ENCODE data around the gene MRPL45.

GRCh38 chr17:38355251-38355650 is 58.3 kb downstream of the MRPL45 start:
- TF ChIP-seq CTCF (IDR thresholded peaks at IDR 0.05) (no peak), ATF2 (CRISPR knock-in tag; IDR thresholded peaks at IDR 0.05; ENCODE audit: borderline replicate concordance, low read depth) (no peak), ZNF512 (CRISPR knock-in tag; IDR thresholded peaks at IDR 0.05; ENCODE audit: borderline replicate concordance) (no peak), MYBL2 (CRISPR knock-in tag; IDR thresholded peaks at IDR 0.05) (no peak), ZNF425 (CRISPR knock-in tag; conservative IDR thresholded peaks at IDR 0.05) (no peak), MAX (CRISPR knock-in tag; IDR thresholded peaks at IDR 0.05) (no peak), ZNF232 (CRISPR knock-in tag; IDR thresholded peaks at IDR 0.05) (no peak), FOXP1 (CRISPR knock-in tag; IDR thresholded peaks at IDR 0.05; ENCODE audit: borderline replicate concordance) (no peak), ELF4 (CRISPR knock-in tag; IDR thresholded peaks at IDR 0.05; ENCODE audit: low read depth) (no peak)
